ENCODE measurements around the gene MORN4. TPM values are rescaled to one million over a fixed set of nuclear protein-coding genes. Genes with fewer than 3 reads are reported as not detected.

Gene MORN4
- total RNA-seq, 4 donors from 2014 or later = 0.51 to 8.7 (median 2.1) TPM

DNA sequence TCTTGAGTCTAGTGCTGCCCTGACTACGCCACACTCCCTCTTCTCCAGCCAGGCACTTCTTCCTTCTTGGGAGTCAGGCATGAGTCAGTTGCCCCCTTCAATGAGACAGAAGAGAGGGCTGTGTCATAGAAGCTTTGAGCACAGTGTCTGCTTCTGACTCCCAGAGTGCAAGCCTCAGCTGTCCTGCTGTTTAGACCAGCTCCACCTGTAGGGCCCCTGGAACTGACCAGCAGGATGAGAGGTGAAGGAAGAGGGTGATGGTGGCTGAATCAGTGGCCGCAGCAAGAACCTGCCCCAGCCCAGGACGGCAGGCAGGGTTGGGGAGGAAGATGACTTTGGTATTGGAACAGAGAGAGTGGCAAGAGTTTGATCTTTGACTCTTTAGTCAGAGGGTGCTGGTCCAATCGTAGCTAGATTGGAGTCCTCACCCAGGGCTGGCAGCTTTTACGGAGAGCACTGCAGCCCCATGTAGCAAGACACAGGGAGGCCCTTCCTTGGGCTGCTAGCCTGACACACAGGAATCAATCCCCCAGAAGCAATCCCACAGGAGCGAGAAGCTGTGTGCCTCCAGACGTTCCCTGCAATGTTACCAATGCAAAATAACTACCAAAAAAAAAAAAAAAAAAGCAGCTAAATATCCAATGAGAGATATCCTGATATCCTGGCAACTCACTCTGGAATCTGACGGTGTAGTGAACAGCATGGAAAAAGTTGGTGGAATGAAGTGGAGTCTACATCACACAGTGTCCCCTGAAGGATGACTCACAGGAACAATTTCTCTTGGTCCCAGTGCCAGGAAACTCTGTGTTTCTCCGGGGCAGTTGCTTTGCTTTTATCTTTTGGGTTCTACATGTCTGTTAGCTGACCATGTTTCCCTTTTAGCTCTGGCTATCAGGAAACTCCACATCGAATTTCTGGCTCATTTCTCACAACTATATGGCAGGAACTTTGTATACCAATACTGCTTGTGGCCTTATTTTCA is 36.9 kb downstream of the MORN4 start:
- TF ChIP-seq POLR2A (IDR thresholded peaks at IDR 0.05) (peak in 1 of 2 donors; percentile 39), CTCF (IDR thresholded peaks at IDR 0.05 in 4 of 5, conservative IDR thresholded peaks at IDR 0.05 in 1 of 5) (no peak)
- Histone ChIP-seq H3K27me3 (no peaks in the 10 kb centered on the region), H3K36me3 (no peaks in the 10 kb centered on the region), H3K4me3 (no peak overlapping the region), H3K4me1 (peaks cover 46 to 67% of the 10 kb centered on the region in 2 donors), H3K9me3 (no peaks in the 10 kb centered on the region), H3K27ac (peak overlapping the region; percentile 88 to 94 (median 92))
- peak; percentile 90 to 95 for ATAC-seq
- in situ Hi-C loops (cut with MboI; ENCODE audit: low sequenced_read_pairs in 4 of 4) (no loop called here), intact Hi-C loops (cut with DNase I; ENCODE audit: low total_unique reads) (loop anchor here (1.0 kb wide), 1 partner anchor 22 kb away; no protein-coding TSS in a partner anchor)
- DNase-seq = peak; percentile 76 to 85

DNA sequence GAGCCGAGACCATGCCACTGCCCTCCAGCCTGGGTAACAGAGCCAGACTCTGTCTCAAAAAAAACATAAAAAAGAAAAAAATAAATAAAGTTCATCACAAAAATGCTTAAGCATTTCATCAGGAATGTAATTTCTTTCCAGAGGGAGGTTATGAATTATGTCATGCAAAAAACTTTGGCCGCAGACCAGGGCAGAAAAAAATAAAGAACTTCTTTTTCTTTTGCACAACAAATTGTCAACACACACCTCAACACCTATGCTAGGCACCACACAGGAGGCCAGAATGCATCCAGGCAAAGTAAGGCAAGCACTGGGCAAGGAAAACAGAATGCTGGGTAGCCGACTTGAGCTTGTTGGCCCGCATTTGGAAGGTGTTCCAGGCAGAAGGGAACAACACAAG is 39.9 kb downstream of the MORN4 start:
- in situ Hi-C loops (cut with MboI; ENCODE audit: low sequenced_read_pairs in 4 of 4) = no loop called here
- H3K27ac ChIP-seq = peak overlapping the region in 2 of 4 donors; percentile 26 to 36

GRCh38 chr10:97590748-97591495 is 42.4 kb downstream of the MORN4 start:
- ATAC-seq (no peak), DNase-seq (no peak)
- TF ChIP-seq CTCF (IDR thresholded peaks at IDR 0.05 in 4 of 5, conservative IDR thresholded peaks at IDR 0.05 in 1 of 5) = no peak
- no peak for TF ChIP-seq POLR2A (IDR thresholded peaks at IDR 0.05)
- Histone ChIP-seq H3K9me3 (no peaks in the 10 kb centered on the region), H3K4me1 (peaks cover 7 to 17% of the 10 kb centered on the region in 2 donors), H3K27me3 (no peaks in the 10 kb centered on the region), H3K4me3 (no peak overlapping the region), H3K27ac (no peak overlapping the region), H3K36me3 (no peaks in the 10 kb centered on the region)
- intact Hi-C loops (cut with DNase I; ENCODE audit: low total_unique reads) (no loop called here), in situ Hi-C loops (cut with MboI; ENCODE audit: low sequenced_read_pairs in 4 of 4) (no loop called here)

More for the DNA sequence above, 39.9 kb downstream of the MORN4 start:
- Histone ChIP-seq H3K27me3 (no peaks in the 10 kb centered on the region), H3K9me3 (no peaks in the 10 kb centered on the region), H3K4me3 (no peak overlapping the region), H3K4me1 (peaks cover 26 to 40% of the 10 kb centered on the region in 2 donors), H3K36me3 (no peaks in the 10 kb centered on the region)
- ATAC-seq = no peak
- no peak for TF ChIP-seq CTCF (IDR thresholded peaks at IDR 0.05 in 4 of 5, conservative IDR thresholded peaks at IDR 0.05 in 1 of 5)
- TF ChIP-seq POLR2A (IDR thresholded peaks at IDR 0.05) = no peak
- DNase-seq = no peak
- intact Hi-C loops (cut with DNase I; ENCODE audit: low total_unique reads) = no loop called here

- no peaks in the 10 kb centered on the region for H3K27me3 ChIP-seq
- intact Hi-C loops (cut with DNase I; ENCODE audit: low total_unique reads) (no loop called here), in situ Hi-C loops (cut with MboI; ENCODE audit: low sequenced_read_pairs in 4 of 4) (no loop called here)
- DNase-seq (no peak), ATAC-seq (no peak)
- H3K27ac ChIP-seq = no peak overlapping the region
- H3K36me3 ChIP-seq = no peaks in the 10 kb centered on the region
- no peak overlapping the region for H3K4me3 ChIP-seq
- peaks cover under 1 to 15% of the 10 kb centered on the region in 2 donors for H3K4me1 ChIP-seq
- H3K9me3 ChIP-seq = no peaks in the 10 kb centered on the region
- TF ChIP-seq POLR2A (IDR thresholded peaks at IDR 0.05) (no peak), CTCF (IDR thresholded peaks at IDR 0.05 in 4 of 5, conservative IDR thresholded peaks at IDR 0.05 in 1 of 5) (no peak)
Measured at GRCh38 chr10:97590082-97590747, 43.1 kb downstream of the MORN4 start.
